Astrocyte (in vitro differentiated cells and primary cell): Measurements from ENCODE around the gene SYTL1. TPM values are rescaled to one million over a fixed set of nuclear protein-coding genes. Genes with fewer than 3 reads are reported as not detected.

Experiments
- DNase-seq: peaks from one replicate; pipeline ENCODE4 v3.0.0-alpha.2; 2010; ENCODE audit warnings: low read depth
- FAIRE-seq: peaks from 2 replicates; lab custom pipeline; 2011; peaks lifted over from hg19 to GRCh38; lab: Jason Lieb, UNC
- H2AFZ ChIP-seq: 2 replicates; pipeline ENCODE4 v1.6.0; 2012; ENCODE audit warnings: low read depth, low read length, inconsistent platforms
- H3K27ac ChIP-seq: 2 replicates; pipeline ENCODE4 v1.5.1; 2011; ENCODE audit warnings: low read depth, low read length, inconsistent platforms
- H3K27me3 ChIP-seq: 2 replicates; pipeline ENCODE4 v1.6.0; 2011; ENCODE audit warnings: low read length, inconsistent platforms; ENCODE audit not compliant: insufficient read depth
- H3K36me3 ChIP-seq: 2 replicates; pipeline ENCODE4 v1.5.1; 2011; ENCODE audit warnings: low read length, inconsistent platforms; ENCODE audit not compliant: insufficient read depth
- H3K4me1 ChIP-seq: 2 replicates; pipeline ENCODE4 v1.5.1; 2011; ENCODE audit warnings: low read length, inconsistent platforms; ENCODE audit not compliant: insufficient read depth
- H3K4me2 ChIP-seq: 2 replicates; pipeline ENCODE4 v1.6.0; 2012; ENCODE audit warnings: low read length, inconsistent platforms
- H3K4me3 ChIP-seq: 2 replicates; pipeline ENCODE4 v1.5.1; 2011; ENCODE audit warnings: low read depth, mild to moderate bottlenecking, low read length, inconsistent platforms; ENCODE audit not compliant: insufficient read depth
- H3K79me2 ChIP-seq: 2 replicates; pipeline ENCODE4 v1.6.0; 2012; ENCODE audit warnings: mild to moderate bottlenecking, low read length, inconsistent platforms; ENCODE audit not compliant: insufficient read depth
- H3K9ac ChIP-seq: 2 replicates; pipeline ENCODE4 v1.6.0; 2012; ENCODE audit warnings: mild to moderate bottlenecking, low read length, inconsistent platforms
- H3K9me3 ChIP-seq: 2 replicates; pipeline ENCODE4 v1.5.1; 2012; ENCODE audit warnings: low read depth, mild to moderate bottlenecking, low read length, inconsistent platforms; ENCODE audit not compliant: insufficient read depth
- H4K20me1 ChIP-seq: 2 replicates; pipeline ENCODE4 v1.6.0; 2012; ENCODE audit warnings: low read length, inconsistent platforms; ENCODE audit not compliant: insufficient read depth
- H3K27ac Mint-ChIP-seq: one replicate; pipeline ENCODE4 v1.8.0; 2021; ENCODE audit warnings: mild to moderate bottlenecking, mixed read lengths; ENCODE audit not compliant: unreplicated experiment
- H3K27me3 Mint-ChIP-seq: one replicate; pipeline ENCODE4 v1.8.0; 2021; ENCODE audit warnings: low read depth, mixed read lengths; ENCODE audit not compliant: unreplicated experiment
- H3K36me3 Mint-ChIP-seq: one replicate; pipeline ENCODE4 v1.8.0; 2021; ENCODE audit warnings: low read depth, mixed read lengths; ENCODE audit not compliant: unreplicated experiment
- H3K4me1 Mint-ChIP-seq: one replicate; pipeline ENCODE4 v1.8.0; 2021; ENCODE audit warnings: low read depth, mixed read lengths; ENCODE audit not compliant: unreplicated experiment
- H3K4me3 Mint-ChIP-seq: one replicate; pipeline ENCODE4 v1.8.0; 2021; ENCODE audit warnings: mild to moderate bottlenecking, moderate library complexity, mixed read lengths; ENCODE audit not compliant: unreplicated experiment
- H3K9me3 Mint-ChIP-seq: one replicate; pipeline ENCODE4 v1.8.0; 2021; ENCODE audit warnings: mild to moderate bottlenecking, mixed read lengths; ENCODE audit not compliant: unreplicated experiment
- EZH2 ChIP-seq: IDR thresholded peaks from 2 replicates; pipeline ENCODE4 v1.6.1; 2012; ENCODE audit warnings: mild to moderate bottlenecking, low read length, inconsistent platforms; ENCODE audit not compliant: insufficient read depth
- total RNA-seq: library from RNA; stranded (reverse); gene quantifications from 2 replicates; pipeline ENCODE4 v1.2.1, GENCODE V29; 2021
- TF ChIP-seq, protein P1 (sequence below): IDR thresholded peaks from 2 replicates; pipeline ENCODE4 v1.5.1; 2011; ENCODE audit warnings: low read depth, mild to moderate bottlenecking, inconsistent platforms, low read length, moderate library complexity; ENCODE audit not compliant: insufficient read depth

SYTL1 gene
- total RNA-seq, 1 donor from 2014 or later, result 10.7 TPM

- H2AFZ ChIP-seq, result no peak overlapping the region
- H3K4me1 Mint-ChIP-seq, result no peaks in the 10 kb centered on the region
- H3K9ac ChIP-seq, result no peak overlapping the region
- no peaks in the 10 kb centered on the region for H3K36me3 Mint-ChIP-seq
- no peaks in the 10 kb centered on the region for H3K9me3 Mint-ChIP-seq
- H3K9me3 ChIP-seq, result no peaks in the 10 kb centered on the region
- H3K4me1 ChIP-seq, result no peaks in the 10 kb centered on the region
- no peaks in the 10 kb centered on the region for H3K36me3 ChIP-seq
- no peak overlapping the region for H3K27ac Mint-ChIP-seq
- H3K27me3 Mint-ChIP-seq, result peaks cover 33% of the 10 kb centered on the region
- no peaks in the 10 kb centered on the region for H3K27me3 ChIP-seq
- FAIRE-seq (no peak), DNase-seq (no peak)
- no peaks in the 10 kb centered on the region for H3K79me2 ChIP-seq
- no peak overlapping the region for H3K27ac ChIP-seq
- no peaks in the 10 kb centered on the region for H4K20me1 ChIP-seq
- H3K4me3 ChIP-seq, result no peak overlapping the region
- no peak overlapping the region for H3K4me3 Mint-ChIP-seq
- TF ChIP-seq, protein P1, sequence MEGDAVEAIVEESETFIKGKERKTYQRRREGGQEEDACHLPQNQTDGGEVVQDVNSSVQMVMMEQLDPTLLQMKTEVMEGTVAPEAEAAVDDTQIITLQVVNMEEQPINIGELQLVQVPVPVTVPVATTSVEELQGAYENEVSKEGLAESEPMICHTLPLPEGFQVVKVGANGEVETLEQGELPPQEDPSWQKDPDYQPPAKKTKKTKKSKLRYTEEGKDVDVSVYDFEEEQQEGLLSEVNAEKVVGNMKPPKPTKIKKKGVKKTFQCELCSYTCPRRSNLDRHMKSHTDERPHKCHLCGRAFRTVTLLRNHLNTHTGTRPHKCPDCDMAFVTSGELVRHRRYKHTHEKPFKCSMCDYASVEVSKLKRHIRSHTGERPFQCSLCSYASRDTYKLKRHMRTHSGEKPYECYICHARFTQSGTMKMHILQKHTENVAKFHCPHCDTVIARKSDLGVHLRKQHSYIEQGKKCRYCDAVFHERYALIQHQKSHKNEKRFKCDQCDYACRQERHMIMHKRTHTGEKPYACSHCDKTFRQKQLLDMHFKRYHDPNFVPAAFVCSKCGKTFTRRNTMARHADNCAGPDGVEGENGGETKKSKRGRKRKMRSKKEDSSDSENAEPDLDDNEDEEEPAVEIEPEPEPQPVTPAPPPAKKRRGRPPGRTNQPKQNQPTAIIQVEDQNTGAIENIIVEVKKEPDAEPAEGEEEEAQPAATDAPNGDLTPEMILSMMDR, result no peak
- no peak for TF ChIP-seq EZH2
- H3K4me2 ChIP-seq, result no peak overlapping the region
Observed at GRCh38 chr1:27377760-27378495, 36.1 kb downstream of the SYTL1 start.

DNA sequence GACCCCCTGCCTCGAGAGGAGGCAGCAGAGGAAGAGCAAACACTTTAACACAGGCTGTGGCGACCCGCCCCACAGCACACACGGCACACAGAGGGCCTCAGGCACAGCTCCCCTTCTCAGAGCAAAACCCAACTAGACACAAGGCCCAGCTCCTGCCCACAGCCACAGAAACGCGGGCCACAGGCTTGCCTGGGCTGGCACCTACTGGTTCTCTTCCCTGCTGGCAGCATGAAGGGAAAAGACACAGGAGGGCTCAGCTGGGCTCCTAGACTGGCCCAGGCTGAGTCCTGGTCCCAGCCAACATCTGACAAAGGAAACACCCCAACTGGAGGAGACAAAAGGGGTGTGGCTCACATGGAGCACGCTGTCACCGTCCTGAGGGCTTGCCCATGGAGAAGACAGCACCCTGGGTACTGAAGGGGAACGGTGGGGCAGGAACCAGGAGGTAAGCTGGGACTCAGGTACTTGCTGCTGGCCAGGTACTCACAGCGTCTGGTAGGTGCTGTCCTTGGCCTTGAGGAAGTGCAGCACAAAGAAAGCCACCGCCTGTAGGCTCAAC is 37.8 kb downstream of the SYTL1 start:
- no peak for TF ChIP-seq EZH2
- TF ChIP-seq, protein P1, result no peak
- no peaks in the 10 kb centered on the region for H3K9me3 Mint-ChIP-seq
- no peaks in the 10 kb centered on the region for H3K9me3 ChIP-seq
- no peak for FAIRE-seq
- no peak overlapping the region for H3K27ac Mint-ChIP-seq
- H3K4me3 Mint-ChIP-seq, result no peak overlapping the region
- no peaks in the 10 kb centered on the region for H4K20me1 ChIP-seq
- peaks cover 36% of the 10 kb centered on the region for H3K27me3 Mint-ChIP-seq
- H3K27ac ChIP-seq, result no peak overlapping the region
- H2AFZ ChIP-seq, result no peak overlapping the region
- H3K36me3 Mint-ChIP-seq, result no peaks in the 10 kb centered on the region
- no peaks in the 10 kb centered on the region for H3K79me2 ChIP-seq
- no peak for DNase-seq
- no peaks in the 10 kb centered on the region for H3K27me3 ChIP-seq
- H3K4me1 Mint-ChIP-seq, result no peaks in the 10 kb centered on the region
- H3K36me3 ChIP-seq, result no peaks in the 10 kb centered on the region
- H3K4me1 ChIP-seq, result no peaks in the 10 kb centered on the region
- H3K4me2 ChIP-seq, result no peak overlapping the region
- H3K4me3 ChIP-seq, result no peak overlapping the region
- no peak overlapping the region for H3K9ac ChIP-seq

- Mint-ChIP-seq H3K27ac (no peak overlapping the region), H3K4me3 (no peak overlapping the region), H3K36me3 (no peaks in the 10 kb centered on the region), H3K9me3 (no peaks in the 10 kb centered on the region), H3K4me1 (no peaks in the 10 kb centered on the region), H3K27me3 (peaks cover 36% of the 10 kb centered on the region)
- Histone ChIP-seq H3K9ac (no peak overlapping the region), H3K9me3 (no peaks in the 10 kb centered on the region), H3K27ac (no peak overlapping the region), H3K79me2 (no peaks in the 10 kb centered on the region), H4K20me1 (no peaks in the 10 kb centered on the region), H3K4me1 (no peaks in the 10 kb centered on the region), H2AFZ (no peak overlapping the region), H3K27me3 (no peaks in the 10 kb centered on the region), H3K36me3 (no peaks in the 10 kb centered on the region), H3K4me3 (no peak overlapping the region), H3K4me2 (no peak overlapping the region)
- DNase-seq (no peak), FAIRE-seq (no peak)
- TF ChIP-seq EZH2, result no peak
- TF ChIP-seq, protein P1, result no peak
Observed at GRCh38 chr1:27380224-27380623, 38.4 kb downstream of the SYTL1 start.
